Measurements from ENCODE around the gene DNAJB5.
"Not testable (repeated sequence)": the region's sequence is repeated elsewhere in the genome, so short reads cannot be mapped to it uniquely, and the experiment has no call there.

DNAJB5 gene

DNA sequence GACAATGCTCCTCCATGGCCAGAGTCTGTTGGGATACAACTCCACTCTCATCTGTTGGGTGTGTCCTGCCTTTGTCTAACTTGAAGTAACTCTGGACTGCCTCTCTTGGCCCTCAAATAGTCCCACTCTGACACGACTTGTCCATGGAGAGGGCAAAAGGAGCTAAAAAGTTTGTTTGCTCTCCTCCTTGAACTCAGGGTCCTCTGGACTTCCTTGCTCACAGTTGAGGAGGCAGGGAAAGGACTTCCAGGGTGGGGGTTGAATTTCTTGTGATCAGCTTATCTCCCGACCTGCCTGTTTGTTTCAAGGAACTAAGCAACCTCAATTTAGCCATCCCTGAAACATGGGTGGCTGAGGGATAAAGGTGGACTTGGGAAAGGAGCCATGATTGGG is 11.7 kb downstream of the DNAJB5 start:
- no peak for DNase-seq

DNA sequence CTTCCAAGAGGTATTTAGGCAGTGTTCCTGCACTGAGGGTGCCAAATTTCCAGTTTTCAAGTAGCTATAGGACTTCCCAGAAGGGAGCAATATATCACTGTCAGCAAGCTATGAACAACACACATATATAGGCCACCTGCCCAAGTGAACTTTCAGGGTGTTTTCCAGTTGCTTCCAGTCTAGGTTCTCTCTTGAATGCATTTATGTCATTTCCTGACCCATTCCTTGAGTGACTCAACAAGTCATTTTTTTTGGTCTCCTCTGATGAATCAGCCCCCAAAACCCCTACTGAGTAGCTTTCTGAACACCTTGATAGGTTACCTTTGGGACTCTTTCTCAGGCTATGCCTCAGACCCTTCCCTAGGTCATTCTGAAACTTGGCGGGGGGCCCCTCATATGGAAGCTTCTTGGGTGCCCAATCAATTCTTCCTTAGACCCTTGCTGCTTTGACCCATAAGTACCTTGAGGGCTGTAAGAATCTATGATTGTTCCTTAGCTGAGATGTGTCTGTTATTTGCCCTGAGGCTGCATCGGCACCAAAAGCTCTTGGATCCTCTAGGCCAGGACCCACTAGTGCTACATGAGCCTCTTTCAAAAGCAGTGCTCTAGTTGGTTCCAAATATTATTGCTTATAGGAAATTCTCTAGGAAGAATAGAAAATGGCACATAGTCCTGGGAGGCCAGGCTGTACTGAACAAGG is 12.4 kb downstream of the DNAJB5 start:
- DNase-seq: no peak

DNA sequence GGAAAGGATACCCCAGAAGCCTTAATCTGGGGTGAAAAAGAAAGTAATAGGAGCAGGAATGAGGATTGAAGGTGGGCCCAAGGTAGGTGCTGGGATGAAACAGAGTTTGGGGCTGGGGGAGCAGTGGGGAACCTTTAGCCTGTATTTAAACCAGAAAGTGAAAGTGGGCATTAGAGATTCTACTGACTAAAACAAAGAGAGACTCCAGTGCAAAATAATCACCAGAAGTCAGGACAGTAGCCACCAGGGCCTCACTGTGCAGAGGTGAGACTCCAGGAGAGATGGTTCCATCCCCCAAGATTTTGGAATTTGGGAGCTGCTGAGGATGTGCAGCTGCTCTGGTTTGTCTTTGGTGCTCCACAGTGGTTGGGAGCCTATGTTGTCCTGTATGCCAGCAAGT is 13.1 kb downstream of the DNAJB5 start:
- DNase-seq: no peak

DNA sequence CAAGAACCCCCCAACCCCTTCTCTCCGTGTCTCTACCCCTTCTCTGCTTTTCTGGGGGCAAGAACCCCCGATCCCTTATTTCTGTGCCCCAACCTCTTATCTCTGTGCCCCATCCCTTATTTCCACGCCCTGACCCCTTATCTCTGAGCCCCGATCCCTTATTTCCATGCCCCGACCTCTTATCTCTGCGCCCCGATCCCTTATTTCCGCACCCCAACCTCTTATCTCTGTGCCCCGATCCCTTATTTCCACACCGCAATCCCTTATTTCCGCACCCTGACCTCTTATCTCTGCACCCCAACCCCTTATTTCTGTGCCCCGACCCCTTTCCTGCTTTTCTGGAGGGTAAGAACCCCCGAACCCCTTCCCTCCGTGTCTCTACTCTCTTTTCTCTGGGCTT is 14.8 kb downstream of the DNAJB5 start:
- not testable (repeated sequence) for DNase-seq

DNA sequence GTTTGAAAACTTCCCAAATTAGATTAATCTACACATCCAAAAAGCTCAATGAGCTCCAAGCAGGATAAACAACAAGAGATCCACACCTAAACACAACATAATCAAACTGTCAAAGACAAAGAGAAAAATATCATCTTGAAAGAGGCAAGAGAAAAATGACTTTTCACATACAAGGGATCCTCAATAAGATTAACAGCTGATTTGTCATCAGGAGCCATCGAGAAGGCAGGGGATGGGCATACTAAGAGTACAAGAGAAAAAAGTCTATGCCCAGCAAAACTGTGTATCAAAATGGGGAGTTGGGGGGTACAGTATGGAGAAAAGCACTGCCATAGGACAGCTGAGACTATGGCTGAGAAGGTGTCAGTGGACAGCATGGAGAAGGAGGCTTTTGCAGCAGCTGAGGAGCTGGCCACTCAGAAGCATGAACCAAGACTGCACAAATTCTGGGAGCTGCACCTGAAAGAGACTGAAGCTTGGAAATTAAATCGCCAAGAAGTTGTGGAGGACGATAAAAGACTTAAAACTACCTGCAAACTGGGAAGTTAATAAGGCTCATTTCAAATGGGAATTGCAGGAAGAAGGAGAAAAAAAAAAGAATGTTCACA is 20.9 kb downstream of the DNAJB5 start:
- no peak for DNase-seq

DNA sequence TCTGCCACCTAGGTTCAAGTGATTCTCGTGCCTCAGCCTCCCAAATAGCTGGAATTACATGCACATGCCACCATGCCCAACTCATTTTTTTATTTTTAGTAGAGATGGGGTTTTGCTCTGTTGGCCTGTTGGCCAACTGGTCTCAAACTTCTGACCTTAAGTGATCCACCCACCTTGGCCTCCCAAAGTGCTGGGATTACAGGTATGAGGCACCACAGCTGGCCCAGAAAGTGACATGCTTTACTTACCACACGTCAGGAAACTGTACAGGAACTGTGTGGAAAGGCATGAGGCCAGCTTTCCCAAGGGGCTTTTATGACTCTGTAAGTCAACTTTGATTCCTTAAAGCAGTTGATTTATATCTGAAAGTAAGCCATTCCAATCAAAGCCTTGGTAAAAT is 25.0 kb downstream of the DNAJB5 start:
- no peak for DNase-seq

DNA sequence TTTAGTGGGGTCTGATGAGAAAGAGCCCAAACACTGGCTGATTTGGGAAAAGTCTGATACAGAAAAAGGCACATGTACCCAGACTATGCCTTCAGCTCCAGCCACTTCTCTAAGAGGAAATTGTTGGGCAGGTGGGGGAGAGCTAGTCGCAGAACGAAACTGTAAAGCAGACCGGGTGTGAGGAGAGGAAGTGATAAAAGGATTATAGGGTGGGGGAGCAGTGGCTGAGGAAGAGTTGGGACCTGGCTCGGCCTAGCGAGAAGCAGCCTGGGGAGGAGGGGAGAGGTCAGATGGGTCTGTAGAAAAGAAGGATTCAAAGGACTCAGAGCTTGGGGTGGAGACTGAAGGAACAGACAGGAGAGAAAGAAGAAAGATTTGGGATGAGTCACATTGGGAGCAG is 33.9 kb downstream of the DNAJB5 start:
- not testable (repeated sequence) for DNase-seq

DNA sequence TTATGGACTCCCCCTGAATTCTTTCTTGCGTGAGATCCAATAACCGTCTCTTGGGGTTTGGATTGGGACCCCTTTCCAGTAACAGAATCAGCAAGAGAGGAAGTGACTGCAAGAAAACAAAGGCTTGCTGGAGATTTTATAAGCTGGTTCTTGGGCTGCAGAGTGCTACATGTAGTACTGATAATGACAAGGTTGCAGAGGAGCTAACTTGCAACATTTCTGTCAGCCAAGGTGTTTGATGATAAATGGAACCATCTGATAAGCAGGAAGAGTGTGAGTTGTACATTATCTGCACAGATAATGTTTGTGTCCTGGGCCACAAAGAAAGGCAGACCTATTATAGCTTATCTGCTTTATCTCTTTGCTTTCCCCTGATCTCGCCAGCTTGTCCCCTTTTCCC is 37.1 kb downstream of the DNAJB5 start:
- no peak for DNase-seq

DNA sequence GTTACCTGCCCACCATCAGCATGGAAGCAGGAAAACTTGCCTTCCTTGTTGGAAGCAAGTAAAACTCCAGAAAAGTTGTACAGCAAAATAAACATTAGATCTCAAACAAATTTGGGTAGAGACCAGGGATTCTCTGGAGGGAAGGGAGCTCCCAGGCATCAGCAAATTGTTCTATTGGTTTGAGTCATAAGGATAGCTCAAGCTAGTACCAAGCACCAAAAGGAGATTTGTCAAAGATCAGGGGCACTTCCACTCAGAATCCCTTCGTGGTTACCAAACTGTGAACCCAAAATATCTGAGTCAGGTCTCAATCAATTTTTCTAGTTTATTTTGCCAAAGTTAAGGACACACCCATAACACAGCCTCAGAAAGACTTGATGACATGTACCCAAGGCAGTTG is 37.8 kb downstream of the DNAJB5 start:
- DNase-seq: no peak

DNA sequence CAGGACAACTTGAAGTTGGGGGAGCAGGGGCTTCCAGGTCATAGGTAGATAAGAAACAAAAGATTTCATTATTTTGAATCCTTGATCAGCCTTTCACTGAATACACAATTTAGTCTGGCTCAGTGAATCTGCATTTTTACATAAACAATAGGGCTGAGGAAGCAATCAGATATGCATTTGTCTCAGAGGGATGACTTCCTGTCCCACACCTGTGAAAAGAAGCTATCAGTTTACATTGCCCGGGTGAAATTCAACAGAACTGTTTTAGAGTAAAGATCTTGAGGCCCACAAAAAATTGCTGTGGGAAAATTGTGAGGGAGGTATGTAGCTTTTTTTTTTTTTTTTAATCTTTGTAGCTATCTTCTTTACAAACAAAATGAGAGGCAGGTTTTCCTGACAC is 38.3 kb downstream of the DNAJB5 start:
- no peak for DNase-seq

DNA sequence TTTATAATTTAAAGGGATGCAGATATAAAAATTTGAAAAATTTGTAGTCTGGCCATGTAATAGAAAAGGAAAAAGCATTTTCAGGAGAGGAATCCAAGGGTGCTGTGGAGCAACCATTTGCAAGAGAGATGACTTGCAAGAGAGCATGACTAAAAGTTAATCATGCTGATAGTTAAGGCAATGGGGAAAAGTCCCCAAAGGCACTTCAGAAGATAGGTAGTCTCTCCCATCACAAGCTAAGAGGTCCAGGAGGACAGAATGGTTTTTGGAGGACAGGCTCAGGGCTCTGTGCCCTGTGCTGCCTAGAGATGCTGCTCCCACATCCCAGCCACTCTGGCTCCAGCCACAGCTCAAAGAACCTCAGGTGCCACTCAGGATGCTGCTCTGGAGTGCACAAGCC is 38.8 kb downstream of the DNAJB5 start:
- no peak for DNase-seq

DNA sequence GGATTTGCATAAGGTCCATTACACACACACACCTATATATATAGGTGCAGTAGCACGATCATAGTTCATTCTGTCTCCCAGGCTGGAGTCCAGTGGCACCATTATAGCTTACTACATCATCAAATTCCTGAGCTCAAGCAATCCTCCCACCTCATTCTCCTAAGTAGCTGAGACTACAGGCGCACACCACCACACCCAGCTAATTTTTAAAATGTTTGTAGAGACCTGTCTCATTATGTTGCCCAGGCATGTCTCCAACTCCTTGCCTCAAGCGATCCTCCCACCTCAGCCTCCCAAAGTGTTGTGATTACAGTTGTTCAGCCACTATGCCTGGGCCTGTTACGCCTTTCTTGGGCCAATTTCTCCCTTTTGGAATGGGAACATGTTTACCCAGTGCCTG is 39.7 kb downstream of the DNAJB5 start:
- no peak for DNase-seq

DNA sequence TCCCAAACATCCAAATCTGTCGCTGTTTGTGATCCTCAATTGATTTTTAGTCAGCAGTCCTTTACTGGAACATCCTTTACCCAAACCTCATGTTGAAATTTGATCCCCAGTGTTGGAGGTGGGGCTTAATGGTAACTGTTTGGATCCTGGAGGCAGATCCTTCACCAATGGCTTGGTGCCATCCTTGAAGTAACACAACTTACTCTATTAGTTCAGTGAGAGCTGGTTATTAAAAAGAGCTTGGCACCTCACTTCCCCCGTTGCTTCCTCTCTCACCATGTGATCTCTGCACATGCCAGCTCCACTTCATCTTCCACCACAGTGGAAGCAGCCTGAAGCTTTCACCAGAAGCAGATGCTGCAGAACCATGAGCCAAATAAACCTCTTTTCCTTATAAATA is 40.3 kb downstream of the DNAJB5 start:
- no peak for DNase-seq

DNA sequence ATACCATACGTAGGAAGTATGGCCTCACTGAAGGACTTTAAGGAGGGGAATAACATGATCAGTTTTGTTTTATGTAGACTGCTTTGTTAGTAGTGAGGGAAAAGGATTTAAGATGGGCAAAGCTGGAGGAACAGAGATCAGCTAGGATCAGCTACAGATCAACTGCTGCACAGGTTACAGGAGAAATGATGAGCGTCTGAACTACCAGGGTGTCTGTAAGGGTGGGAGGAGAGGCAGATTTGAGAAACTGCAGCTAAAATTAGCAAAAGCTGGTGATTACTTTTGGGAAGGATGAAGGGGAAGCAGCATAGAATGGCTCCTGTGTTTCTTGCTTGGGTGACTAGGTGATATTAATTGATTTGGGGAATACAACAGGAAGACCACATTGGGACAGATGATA is 43.6 kb downstream of the DNAJB5 start:
- DNase-seq: no peak

DNA sequence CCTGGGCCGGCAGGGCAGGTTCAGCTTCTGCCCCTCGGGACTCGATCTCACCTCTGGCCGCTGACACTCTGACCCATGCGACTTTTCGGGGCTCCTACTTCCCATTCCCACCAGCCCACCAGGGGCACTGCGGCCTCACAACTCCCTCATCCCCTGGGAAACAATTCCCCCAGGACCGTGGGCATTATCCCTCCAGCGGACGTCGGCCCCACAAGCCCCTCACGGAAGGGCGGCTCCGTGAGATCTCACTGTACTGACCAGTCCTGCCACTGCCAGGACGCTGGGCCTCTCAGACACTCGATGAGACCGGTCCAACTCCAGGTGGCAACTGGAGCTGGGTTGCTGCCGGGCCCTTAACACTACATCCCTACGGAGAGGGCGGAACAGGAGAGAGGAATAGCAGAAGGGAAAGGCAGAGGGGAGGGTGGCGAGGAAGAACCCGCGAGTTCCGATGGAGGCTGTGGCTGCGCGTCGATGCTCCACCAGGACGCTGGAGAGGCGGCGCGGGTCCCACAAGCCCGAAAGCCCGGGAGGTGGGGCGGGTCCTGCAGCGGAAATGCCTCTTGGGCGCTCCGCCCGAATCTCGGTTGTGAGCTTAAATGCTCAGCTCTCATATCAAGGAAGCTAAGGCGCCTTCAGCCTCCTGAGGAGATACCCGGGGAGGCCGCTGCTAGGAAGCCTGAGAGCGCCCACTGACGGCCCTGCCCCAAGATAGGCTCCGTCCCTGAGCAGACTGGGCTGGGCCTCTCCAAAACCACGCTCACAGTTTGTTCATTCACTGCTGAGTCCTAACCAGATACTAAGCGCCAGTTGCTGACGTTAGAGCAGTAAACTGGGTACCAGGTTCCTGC is 46.5 kb downstream of the DNAJB5 start:
- no peak for DNase-seq

DNA sequence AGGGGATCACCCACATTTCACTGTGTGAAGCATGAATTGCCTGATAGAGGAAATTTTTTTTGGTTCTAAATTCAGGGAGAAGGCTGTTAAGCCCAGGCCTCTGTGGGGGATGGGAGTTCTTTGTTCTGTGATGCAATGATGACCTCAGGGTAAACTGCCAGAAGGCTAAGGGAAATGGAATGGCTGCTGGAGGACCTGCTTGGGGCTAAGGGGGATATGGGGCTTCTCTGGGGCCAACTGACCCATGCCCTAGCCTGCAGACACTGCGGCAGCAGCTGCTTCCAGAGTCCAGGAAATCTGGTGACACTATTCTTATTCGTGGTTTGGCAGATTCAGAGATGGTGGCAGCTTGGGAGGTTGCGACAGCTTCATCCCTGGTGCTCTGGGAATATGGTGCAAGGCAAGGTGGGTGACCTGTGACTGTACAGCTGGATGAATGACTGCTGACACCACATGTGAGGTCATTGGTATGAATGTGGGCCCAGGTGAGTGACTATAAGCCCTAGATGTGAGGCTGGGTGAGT is 52.6 kb downstream of the DNAJB5 start:
- DNase-seq: no peak

DNA sequence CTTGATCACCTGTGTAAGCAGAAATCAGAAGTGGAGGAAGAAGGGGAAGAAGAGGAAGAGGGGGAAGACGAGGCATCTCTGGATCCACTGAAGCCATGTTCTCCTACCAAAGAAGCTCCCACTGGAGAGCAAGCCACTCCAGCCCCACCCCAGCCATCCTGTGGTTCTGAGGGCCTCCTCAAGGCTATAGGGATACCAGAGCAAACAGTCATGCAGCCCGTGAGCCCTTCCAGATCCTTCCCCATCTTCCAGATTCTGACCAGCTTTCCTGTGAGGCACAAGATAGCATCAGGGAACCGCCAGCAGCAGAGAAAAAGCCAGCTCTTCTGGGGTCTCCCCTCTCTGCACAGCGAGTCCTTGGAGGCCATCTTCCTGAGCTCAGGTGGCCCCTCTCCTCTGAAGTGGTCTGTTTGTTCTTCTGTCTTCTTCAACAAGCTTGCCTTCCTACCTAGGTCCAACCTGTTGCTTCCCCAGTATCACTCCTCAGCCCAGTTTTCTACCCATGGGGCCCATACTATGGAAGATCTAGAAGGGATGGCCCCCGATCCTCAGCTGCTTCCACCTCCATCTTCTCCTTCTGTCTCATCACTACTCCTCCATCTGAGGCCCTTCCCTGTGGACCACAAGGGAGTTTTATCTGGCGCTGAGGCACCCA is 53.5 kb downstream of the DNAJB5 start:
- no peak for DNase-seq

DNA sequence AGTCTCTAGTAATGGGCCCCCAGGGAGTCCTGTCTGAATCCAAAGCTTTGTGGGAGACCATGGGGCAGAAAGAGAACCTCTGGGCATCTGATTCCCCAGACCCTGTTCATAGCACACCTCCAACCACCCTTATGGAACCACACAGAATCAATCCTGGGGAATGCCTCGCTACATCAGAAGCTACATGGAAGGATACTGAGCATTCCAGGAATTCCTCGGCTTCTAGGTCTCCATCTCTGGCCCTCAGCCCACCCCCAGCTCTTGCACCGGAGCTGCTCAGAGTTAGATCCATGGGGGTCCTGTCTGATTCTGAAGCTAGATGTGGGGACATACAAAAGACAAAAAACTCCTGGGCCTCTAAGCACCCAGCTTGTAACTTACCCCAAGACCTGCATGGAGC is 54.5 kb downstream of the DNAJB5 start:
- no peak for DNase-seq

Measured in NCI-H748 treated with DMSO at 0.1 percent for 48 hours (cell line).